Epithelial cell of proximal tubule (primary cell): Measurements from ENCODE around the gene KDM1B. TPM values are rescaled to one million over a fixed set of nuclear protein-coding genes. Genes with fewer than 3 reads are reported as not detected.
A peak's percentile ranks its signal among the peaks of the same experiment; 100 is the strongest.

ENCODE experiments used
- DNase-seq: peaks from one replicate; pipeline ENCODE4 v3.0.0-alpha.2; 2011; ENCODE audit warnings: low read depth
- H3K4me3 ChIP-seq: 2 replicates; pipeline ENCODE4 v1.5.1; 2011; ENCODE audit warnings: low read depth, mild to moderate bottlenecking, low read length
- total RNA-seq: library from RNA; depleted of rRNA; stranded (reverse); fragments of >200 nt; gene quantifications from 2 replicates; pipeline ENCODE4 v1.2.3, GENCODE V29; 2015
- TF ChIP-seq, protein P1 (sequence below): conservative IDR thresholded peaks from 2 replicates; pipeline ENCODE4 v1.5.1; 2012; ENCODE audit warnings: low read depth, mild to moderate bottlenecking, low read length

Gene KDM1B
- total RNA-seq, 1 donor from 2014 or later, result 15.7 TPM

GRCh38 chr6:18260448-18261106 is 105.4 kb downstream of the KDM1B start:
- TF ChIP-seq, protein P1, sequence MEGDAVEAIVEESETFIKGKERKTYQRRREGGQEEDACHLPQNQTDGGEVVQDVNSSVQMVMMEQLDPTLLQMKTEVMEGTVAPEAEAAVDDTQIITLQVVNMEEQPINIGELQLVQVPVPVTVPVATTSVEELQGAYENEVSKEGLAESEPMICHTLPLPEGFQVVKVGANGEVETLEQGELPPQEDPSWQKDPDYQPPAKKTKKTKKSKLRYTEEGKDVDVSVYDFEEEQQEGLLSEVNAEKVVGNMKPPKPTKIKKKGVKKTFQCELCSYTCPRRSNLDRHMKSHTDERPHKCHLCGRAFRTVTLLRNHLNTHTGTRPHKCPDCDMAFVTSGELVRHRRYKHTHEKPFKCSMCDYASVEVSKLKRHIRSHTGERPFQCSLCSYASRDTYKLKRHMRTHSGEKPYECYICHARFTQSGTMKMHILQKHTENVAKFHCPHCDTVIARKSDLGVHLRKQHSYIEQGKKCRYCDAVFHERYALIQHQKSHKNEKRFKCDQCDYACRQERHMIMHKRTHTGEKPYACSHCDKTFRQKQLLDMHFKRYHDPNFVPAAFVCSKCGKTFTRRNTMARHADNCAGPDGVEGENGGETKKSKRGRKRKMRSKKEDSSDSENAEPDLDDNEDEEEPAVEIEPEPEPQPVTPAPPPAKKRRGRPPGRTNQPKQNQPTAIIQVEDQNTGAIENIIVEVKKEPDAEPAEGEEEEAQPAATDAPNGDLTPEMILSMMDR, result peak; percentile 9
- DNase-seq, result no peak
- no peak overlapping the region for H3K4me3 ChIP-seq

DNA sequence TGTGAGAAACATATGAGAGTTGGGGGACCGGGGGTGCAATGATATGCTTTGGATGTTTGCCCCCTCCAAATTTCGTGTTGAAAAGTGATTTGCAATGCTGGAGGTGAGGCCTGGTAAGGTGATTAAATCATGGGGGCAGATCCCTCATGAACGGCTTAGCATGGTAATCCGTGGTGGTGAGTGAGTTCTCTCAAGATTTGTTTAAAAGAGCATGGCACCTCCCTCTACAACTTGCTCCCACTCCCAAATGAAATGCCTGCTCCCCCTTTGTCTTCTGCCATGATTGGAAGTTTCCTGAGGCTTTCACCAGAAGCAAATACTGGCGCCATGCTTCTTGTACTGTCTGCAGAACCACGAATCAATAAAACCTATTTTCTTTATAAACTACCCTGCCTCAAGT is 106.7 kb downstream of the KDM1B start:
- H3K4me3 ChIP-seq, result no peak overlapping the region
- no peak for DNase-seq
- TF ChIP-seq, protein P1, result no peak

DNA sequence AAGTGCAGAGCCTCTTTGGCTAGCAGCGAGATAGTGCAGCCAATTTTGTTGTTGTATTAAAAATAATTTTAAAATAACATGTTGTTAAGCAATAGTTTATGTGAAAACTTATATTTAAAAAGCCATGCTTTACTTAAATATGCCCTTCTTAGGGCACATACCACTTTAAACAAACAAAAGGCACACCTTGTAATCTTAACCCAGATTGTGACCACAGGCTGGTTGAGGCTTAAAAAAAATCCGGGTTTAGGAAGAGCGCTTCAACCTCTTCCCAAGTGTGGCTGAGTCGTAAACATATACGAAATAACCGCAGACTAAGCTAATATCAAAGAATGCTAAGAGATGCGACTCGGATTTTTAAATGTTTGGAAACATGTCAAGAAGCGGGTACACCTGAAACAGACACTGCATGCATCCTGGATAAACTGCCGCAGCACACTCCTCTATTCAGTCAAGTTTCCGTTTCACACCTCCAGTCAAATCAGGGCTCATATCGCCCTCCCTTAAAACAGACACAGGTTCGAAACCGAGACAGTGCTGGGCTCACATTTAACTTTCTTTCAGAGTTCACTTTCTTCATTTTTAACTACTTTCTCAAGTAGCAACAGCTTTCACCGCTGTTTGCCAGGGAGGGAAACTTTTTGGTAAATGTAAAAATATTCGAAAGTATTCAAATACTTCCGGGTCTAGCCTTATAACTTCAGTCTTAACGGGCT is 107.6 kb downstream of the KDM1B start:
- H3K4me3 ChIP-seq, result peak overlapping the region; percentile 96
- DNase-seq, result no peak
- TF ChIP-seq, protein P1, result no peak

GRCh38 chr6:18263418-18264218 is 108.4 kb downstream of the KDM1B start:
- DNase-seq, result no peak
- peak overlapping the region; percentile 96 for H3K4me3 ChIP-seq
- TF ChIP-seq, protein P1, result no peak

GRCh38 chr6:18264219-18264922 is 109.1 kb downstream of the KDM1B start, which contains the start of gene DEK:
Gene DEK (minus strand): TSS chr6:18264530. CDS start chr6:18263987, 543 bp downstream.
- peak within 1 kb of the TSS; percentile 96 for H3K4me3 ChIP-seq
- no peak for DNase-seq
- TF ChIP-seq, protein P1, result peak; percentile 51

DNA sequence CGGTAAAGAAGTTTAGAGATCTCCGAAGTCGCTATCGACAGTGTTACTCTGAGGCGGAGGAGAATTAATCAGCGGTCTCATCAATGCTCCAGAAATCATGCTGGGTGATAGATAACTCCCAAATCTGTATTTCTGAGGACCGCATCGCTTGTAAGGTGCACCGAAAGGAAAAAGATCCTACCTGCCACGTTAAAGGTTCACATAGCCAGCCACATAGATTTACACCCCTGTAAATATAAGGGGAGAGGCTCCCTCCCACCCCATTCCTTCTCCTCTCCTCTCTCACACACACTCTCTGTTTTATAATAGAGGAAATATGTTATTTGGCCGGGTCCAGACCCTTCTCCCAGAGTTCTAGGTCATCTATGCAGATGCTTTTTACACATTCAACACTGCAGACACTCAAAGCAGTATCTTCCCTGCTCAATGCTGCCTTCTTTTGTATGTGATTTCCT is 109.7 kb downstream of the KDM1B start:
- TF ChIP-seq, protein P1, result no peak
- H3K4me3 ChIP-seq, result peak overlapping the region; percentile 96
- no peak for DNase-seq
